Measurements from ENCODE around the gene LTBP3. TPM values are rescaled to one million over a fixed set of nuclear protein-coding genes. Genes with fewer than 3 reads are reported as not detected.

Gene LTBP3
- total and polyA plus RNA-seq, 9 of the 15 experiments (the other 6 are each of a cell fraction or from before 2014, with no cell fraction given) = 0.06 to 20.5 (median 4.8) TPM

DNA sequence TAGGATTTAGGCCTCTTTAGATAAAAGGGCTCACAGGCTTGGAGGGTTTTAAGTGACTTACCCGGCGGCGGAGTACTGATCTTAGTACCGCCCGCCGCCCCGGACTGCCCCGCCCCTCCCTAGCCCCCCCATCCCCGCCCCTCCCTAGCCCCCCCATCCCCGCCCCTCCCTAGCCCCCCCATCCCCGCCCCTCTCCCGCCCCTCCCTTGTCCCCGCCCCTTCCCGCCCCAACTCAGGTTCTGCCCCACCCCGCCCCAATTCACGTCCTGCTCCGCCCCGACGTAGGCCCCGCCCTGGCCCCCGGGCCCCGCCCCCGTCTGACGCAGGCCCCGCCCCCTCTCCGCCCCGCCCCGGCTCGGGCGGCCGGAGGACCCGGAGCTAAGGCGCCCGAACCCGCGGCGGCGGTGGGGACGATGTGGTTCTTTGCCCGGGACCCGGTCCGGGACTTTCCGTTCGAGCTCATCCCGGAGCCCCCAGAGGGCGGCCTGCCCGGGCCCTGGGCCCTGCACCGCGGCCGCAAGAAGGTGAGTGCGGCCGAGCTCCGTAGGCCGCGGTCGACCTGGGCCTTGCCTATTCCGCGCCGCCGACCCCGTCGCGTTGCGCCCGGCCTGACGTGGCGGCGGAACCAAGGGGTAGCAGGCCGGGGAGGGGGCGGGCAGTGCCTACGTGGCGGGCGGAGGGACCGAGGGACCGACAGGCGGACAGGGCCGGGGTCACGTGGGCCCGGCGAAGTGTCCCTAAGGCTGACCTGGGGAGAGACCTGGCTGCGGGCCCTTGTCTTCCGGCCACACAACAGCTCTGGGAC, 33.2 kb downstream of the LTBP3 start, which contains the start of gene SCYL1 (continued):
- TF ChIP-seq REST (IDR thresholded peaks at IDR 0.05; ENCODE audit: borderline replicate concordance) (peak; percentile 35), REST (CRISPR knock-in tag; IDR thresholded peaks at IDR 0.05; ENCODE audit: low read depth) (peak; percentile 63), HMG20A (CRISPR knock-in tag; conservative IDR thresholded peaks at IDR 0.05) (no peak), RB1 (IDR thresholded peaks at IDR 0.05; ENCODE audit: low read depth) (peak; percentile 77), ZNF639 (CRISPR knock-in tag; conservative IDR thresholded peaks at IDR 0.05 in 1 of 2, IDR thresholded peaks at IDR 0.05 in 1 of 2) (peak; percentile 5 to 72; a peak in 2 of 4 replicates), KAT7 (CRISPR knock-in tag; IDR thresholded peaks at IDR 0.05; ENCODE audit: borderline replicate concordance) (peak; percentile 78; the same call in 1 of the 2 replicates), USF1 (CRISPR knock-in tag; IDR thresholded peaks at IDR 0.05) (peak; percentile 93), ZNF77 (CRISPR knock-in tag; IDR thresholded peaks at IDR 0.05) (no peak), KDM2B (CRISPR knock-in tag; IDR thresholded peaks at IDR 0.05) (no peak), SAP30 (IDR thresholded peaks at IDR 0.05; ENCODE audit: borderline replicate concordance, insufficient read depth, low read depth, low read length, poor library complexity, severe bottlenecking) (peak; percentile 44), SP2 (IDR thresholded peaks at IDR 0.05; ENCODE audit: extremely low read depth, low read depth, low read length, poor library complexity, severe bottlenecking) (no peak), EP400 (IDR thresholded peaks at IDR 0.05) (peak; percentile 84), PCBP1 (IDR thresholded peaks at IDR 0.05; ENCODE audit: low read depth, low read length, poor library complexity, severe bottlenecking) (peak; percentile 51), NONO (IDR thresholded peaks at IDR 0.05; ENCODE audit: low read depth in 2 of 2, low read length in 1 of 2) (peak in 1 of 2 experiments; percentile 37; a peak in 1 of 4 replicates), ZFP36 (IDR thresholded peaks at IDR 0.05; ENCODE audit: low read depth, low read length, partially characterized antibody) (no peak), CBFA2T2 (conservative IDR thresholded peaks at IDR 0.05) (peak; percentile 46; the same call in 1 of the 2 replicates)
